HG03521 (cell line): ENCODE results near the gene FARSB.

Experiments
- ATAC-seq: cut with Tn5 transposase; IDR thresholded peaks from one replicate; pipeline ENCODE4 v1.9.1; 2021; ENCODE audit warnings: mild to moderate bottlenecking, moderate library complexity; ENCODE audit not compliant: unreplicated experiment

FARSB gene

DNA sequence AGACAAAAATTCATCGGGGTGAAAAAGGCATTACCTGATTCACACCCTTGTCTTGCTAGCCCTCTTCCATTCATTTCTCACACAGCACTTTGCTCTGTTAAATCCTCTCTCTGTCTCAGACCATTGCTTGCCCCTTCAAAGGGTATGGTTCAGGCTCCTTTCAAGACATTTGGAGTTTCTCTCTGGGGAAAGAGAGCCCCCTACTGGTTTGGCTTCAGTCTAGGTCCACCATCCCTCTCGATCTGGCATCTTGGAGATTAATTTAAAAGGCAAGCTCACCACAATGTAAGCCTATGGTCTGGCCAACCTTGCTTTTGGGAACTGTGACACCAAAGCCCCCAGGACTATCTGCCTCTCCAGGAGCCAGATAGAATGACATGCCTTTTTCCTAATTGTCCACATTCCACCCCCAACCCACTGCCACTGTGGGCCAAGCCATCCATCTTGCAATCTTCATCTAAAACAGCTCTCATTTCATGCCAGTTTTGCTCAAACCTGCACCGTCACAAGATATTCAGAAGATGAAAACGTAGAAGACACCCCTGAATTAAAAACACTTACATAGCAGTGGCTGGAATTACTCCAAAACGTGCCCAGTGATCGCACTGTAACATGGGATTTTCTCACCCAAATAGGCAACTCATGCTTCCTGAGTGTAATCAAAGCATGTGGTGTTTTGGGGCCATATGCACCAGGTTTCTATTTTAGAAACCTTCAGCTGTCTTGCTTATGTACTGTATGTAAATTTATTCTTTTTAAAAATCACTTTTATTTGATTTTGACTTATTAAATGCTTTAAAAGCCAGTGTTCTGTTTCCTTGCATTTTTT lies 93.9 kb downstream of the FARSB start:
- ATAC-seq, result peak; percentile 73

DNA sequence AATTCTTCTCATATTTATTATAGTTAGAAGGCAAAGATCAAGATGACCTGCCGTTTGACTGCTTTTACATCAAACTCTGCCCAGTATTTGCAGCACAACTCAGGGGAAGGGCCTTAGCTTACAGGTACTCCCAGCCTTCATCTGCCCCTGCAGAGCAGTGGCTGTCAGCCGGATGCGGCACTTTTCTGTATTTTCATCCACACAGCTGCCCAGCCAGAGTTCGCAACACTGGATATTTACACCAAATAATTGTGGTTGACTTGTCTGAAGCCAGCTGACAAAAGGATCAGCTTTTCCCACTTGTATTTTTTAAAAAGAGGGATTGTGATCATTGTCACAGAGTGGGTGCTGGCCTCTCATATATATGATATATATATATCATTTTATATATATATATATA lies 94.7 kb downstream of the FARSB start:
- no peak for ATAC-seq

DNA sequence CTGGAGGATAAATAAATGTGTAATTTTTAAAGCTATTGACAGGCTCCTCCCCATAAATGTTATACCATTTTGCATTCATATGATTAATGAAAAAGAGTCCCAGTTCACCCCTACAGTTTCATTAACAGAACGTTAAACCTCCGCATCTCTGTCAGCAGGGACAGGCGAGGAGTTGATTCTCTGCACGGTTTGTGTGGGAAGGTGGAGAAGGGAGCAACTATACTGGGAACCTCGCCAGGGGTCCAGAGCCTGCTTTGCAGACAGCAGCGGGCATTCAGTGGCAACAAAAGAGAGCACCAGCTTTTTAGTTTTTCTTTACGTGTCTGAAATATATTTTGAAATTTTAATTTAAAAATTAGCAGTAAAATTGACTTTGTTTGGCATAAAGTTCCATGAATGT lies 101.4 kb downstream of the FARSB start:
- ATAC-seq, result no peak

GRCh38 chr2:222548992-222549391 lies 106.9 kb downstream of the FARSB start:
- ATAC-seq, result no peak

GRCh38 chr2:222547083-222547482 lies 108.8 kb downstream of the FARSB start:
- no peak for ATAC-seq

- ATAC-seq, result no peak
These were observed 109.8 kb downstream of the FARSB start for GRCh38 chr2:222545823-222546795.

DNA sequence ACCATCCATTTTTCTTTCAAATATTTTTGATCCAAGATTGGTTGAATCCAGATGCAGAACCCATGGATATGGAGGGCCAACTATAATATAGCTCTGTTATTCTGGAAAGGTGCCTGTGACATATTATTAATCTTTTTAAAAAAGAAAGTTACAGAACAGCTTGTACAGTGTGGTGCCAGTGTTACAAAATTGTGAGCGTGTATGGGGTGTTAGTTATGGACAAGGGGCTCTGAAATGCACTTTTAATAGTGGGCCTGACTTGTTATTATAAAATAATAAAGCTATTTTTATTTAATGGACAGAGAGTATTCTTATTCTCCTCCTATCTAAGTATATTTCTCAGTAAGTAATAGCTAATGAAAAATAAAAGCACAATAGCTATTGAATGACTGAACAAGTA lies 111.2 kb downstream of the FARSB start:
- no peak for ATAC-seq

DNA sequence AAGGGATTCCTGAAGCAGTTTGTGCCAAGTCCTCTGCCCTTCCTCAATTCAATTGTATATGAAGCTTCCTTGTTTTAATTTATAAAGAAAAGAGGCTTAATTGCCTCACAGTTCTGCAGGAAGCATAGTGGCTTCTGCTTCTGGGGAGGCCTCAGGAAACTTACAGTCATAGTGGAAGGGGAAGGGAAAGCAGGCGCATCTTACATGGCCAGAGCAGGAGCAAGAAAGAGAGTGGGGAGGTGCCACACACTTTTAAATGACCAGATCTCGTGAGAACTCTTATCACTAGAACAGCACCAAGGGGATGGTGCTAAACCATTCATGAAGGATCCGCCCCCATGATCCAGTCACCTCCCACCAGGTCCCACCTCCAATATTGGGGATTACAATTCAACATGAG lies 117.4 kb downstream of the FARSB start:
- no peak for ATAC-seq

DNA sequence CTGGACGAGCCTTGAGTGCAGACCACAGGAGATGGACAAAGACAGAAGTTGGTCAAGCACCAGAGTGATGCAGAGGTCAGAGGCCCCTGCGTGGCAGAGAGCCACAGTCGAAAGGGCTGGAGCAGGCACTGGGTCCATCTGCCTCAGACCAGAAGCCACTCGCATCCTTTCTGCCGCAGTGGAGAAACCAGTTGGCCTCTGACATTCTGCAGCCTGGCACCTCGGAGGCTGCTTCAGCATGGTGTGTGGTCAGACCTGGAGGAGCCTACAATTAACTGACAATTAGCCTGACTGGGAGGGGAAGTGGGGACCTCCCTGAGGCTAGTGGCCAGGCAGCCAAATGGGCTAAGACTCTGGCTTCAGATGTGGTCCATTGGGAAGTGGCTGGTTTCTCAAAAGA lies 120.4 kb downstream of the FARSB start:
- ATAC-seq, result no peak

DNA sequence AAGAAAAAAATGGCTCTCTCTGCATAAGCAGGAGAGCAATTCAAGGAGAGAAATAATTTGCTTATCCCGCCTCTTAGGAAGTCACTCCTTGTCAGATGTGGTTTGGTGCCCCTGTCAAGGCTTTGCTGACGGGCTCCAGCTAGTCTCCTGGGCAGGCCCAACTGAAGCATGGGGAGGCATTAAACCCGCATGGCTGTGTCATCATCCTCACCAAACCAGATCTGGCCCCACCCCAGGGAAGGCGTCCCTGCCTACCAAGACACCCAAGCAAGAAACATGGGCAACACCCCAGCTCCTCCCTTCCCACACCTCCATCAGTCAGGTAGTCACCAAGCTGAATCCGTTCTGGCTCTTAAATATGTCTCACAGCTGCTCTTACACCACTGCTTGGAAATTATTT lies 123.6 kb downstream of the FARSB start:
- ATAC-seq, result no peak

DNA sequence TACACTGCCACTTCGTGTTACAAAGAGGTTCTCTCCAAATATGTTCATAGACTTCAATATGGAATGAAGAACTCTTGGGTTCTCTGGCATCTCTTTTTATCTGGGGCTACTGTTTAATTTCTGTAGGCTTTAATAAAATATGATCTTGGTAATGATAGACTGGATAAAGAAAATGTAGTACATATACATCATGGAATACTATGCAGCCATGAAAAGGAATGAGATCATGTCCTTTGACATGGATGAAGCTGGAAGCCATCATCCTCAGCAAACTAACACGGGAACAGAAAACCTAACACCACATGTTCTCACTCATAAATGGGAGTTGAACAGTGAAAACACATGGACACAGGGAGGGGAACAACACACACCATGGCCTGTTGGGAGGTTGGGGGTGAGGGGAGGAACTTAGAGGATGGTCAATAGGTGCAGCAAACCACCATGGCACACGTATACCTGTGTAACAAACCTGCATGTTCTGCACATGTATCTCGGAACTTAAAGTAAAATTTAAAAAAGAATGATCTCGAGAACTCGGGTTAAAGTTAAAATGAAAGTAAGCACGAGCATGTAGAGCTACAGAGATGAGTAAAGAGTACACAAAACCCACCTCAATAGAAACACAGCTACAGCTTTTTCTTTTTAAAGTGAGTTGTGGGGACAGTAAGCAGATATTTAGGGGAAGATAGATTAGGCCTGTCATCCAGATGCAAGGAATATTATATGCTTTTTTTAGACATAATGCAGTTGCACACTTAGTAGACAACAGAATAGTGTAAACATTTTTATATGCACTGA lies 129.2 kb downstream of the FARSB start:
- no peak for ATAC-seq

DNA sequence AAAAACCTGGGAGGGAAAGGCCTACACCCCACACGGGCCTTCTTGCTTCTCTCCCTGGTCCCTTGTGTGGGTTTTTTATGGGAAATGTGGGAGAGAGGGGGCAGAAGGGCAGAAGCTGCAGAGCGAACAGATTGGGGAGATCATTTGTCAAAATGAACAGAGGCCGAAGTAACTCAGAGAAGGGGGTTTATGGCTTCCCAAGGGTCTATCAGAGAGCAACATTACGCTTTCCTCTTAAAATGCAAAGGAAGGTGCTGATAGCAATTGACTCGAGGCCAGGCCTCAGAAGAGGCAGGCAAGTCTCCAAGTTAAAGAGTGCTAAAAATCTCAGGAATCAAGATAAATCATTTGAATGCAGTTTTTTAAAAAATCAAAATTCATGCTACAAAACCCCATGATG lies 130.1 kb downstream of the FARSB start:
- no peak for ATAC-seq

DNA sequence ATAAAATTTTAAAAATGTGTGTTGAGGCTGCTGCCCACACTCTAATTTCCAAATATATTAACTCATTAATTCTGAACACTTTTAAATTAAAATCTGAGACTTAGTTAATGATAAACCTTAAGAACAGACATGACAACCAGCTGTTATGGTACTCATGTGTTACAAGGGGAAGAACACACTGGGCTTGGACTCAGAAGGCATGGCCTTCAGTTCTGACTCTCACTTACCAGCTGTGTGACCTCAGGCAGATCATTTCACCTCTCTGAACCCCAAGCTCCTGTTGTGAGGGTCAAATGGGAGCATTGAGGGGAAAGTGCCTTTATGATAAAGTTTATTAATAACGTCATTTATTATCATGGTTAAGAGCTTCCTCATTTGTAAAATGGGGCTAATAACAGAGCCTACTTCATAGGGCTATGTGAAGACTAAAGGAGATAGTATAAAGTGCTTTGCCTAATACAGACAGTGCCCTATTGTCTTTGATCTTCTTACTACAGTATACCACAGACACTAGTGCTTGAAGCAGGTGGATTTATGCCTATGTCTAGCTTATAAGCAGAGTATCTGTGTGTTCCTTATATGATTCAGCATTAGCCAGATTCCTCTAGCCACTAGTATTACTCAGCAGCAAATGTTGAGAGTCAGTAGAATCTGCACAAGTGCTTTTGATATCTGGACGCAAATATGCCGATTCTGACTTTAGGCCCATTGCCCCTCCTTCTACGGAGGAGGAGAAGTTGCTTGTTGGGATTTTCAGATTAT lies 131.9 kb downstream of the FARSB start:
- peak; percentile 49 for ATAC-seq

DNA sequence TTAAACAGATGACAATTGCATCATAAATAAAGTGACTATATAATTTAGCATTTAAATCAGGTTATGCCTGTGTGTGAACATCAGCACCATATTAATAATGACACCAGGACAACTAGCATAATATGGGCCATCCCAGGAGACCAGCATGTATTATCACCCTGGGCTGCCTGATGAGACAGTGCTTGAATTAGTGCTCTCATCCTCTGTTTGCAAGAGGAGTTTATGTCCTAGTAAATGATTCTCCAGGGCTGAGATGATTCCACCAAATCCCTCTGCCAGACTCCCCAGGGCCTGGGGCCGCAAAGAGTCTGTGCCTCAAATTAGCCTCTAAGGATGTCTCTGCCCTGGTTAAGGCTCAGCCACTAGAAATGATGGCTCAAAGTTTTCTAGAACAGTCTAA lies 133.8 kb downstream of the FARSB start:
- ATAC-seq, result no peak

- peak; percentile 68 for ATAC-seq
These were observed 134.8 kb downstream of the FARSB start for GRCh38 chr2:222521099-222521498.
